ENCODE results near the gene DCHS2. TPM values are rescaled to one million over a fixed set of nuclear protein-coding genes. Genes with fewer than 3 reads are reported as not detected.

Gene DCHS2
- polyA plus RNA-seq, 4 donors = 0.10 to 0.34 TPM; not detected in 2

DNA sequence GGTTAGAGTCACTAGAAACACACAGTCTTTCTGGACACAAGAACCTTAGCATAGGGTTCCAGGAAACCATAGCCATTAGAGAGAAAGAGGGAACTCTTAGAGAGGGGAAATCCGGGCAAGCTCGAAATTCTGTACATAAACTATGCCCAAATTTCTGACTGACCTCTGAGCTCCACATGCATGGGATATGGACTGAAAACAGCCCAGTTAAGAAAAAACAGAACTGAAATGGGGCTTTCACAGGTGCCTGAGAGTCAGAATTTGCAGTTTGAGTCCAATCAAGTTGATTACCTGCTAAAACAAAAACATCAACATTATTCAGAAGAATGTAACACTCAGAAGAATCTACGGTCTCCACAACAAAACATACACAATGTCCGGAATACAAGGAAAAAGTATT lies 13.1 kb downstream of the DCHS2 start:
- no peaks in the 10 kb centered on the region for H3K9me3 ChIP-seq (ENCODE audit: control insufficient read depth in 2 of 2, insufficient read depth in 1 of 2, low read depth in 1 of 2, low read length in 1 of 2)
- H3K27me3 ChIP-seq (ENCODE audit: control insufficient read depth in 3 of 3, insufficient read depth in 3 of 3, low read length in 3 of 3) = peaks cover 0 to 4% (median 3%) of the 10 kb centered on the region in 3 donors
- H3K4me1 ChIP-seq (ENCODE audit: control insufficient read depth in 3 of 3, insufficient read depth in 2 of 3, low read depth in 1 of 3, low read length in 2 of 3) = no peaks in the 10 kb centered on the region
- WGBS, 3 donors = 82 to 86% (median 83%) methylated on average over 4 of the region's 4 CpGs
- no peak overlapping the region for H3K27ac ChIP-seq (ENCODE audit: low read depth in 1 of 3, low read length in 2 of 3)
- H3K36me3 ChIP-seq (ENCODE audit: control insufficient read depth in 3 of 3, insufficient read depth in 2 of 3, low read depth in 1 of 3, low read length in 3 of 3) = no peaks in the 10 kb centered on the region
- H3K4me3 ChIP-seq (ENCODE audit: low read depth in 1 of 3, low read length in 3 of 3) = no peak overlapping the region
- no peak for FAIRE-seq
- no peak for DNase-seq

- no peak for DNase-seq
- no peaks in the 10 kb centered on the region for H3K4me1 ChIP-seq (ENCODE audit: control insufficient read depth in 3 of 3, insufficient read depth in 2 of 3, low read depth in 1 of 3, low read length in 2 of 3)
- H3K27ac ChIP-seq (ENCODE audit: low read depth in 1 of 3, low read length in 2 of 3) = no peak overlapping the region
- no peaks in the 10 kb centered on the region for H3K36me3 ChIP-seq (ENCODE audit: control insufficient read depth in 3 of 3, insufficient read depth in 2 of 3, low read depth in 1 of 3, low read length in 3 of 3)
- no peak for FAIRE-seq
- no peak overlapping the region for H3K4me3 ChIP-seq (ENCODE audit: low read depth in 1 of 3, low read length in 3 of 3)
- H3K27me3 ChIP-seq (ENCODE audit: control insufficient read depth in 3 of 3, insufficient read depth in 3 of 3, low read length in 3 of 3) = peaks cover 0 to 4% (median 3%) of the 10 kb centered on the region in 3 donors
- WGBS, 3 donors = 82 to 86% (median 83%) methylated on average over 2 of the region's 2 CpGs
- no peaks in the 10 kb centered on the region for H3K9me3 ChIP-seq (ENCODE audit: control insufficient read depth in 2 of 2, insufficient read depth in 1 of 2, low read depth in 1 of 2, low read length in 1 of 2)
Observed at GRCh38 chr4:154478128-154478527, 13.5 kb downstream of the DCHS2 start.

DNA sequence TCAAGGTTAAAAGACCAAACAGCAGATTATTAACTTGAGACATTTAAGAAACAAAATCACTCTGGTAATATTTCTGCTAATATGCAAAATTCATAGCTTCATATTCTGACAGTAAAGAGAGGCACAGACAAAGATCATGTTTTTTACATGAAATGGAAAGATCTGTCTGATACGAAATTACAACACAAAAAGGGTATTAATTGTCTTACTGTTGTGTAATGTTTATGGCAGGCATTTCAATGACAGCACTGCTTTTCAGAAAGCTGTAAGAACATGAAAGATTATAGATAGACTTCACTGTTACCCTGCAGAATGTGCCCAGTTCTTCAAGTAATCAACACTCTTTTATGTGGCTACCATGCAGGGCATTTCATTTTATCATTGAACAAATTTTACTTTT lies 15.4 kb downstream of the DCHS2 start:
- H3K27ac ChIP-seq (ENCODE audit: low read depth in 1 of 3, low read length in 2 of 3) = no peak overlapping the region
- WGBS, 3 donors = 15 to 42% (median 27%) methylated on average over 1 of the region's 1 CpG
- no peaks in the 10 kb centered on the region for H3K36me3 ChIP-seq (ENCODE audit: control insufficient read depth in 3 of 3, insufficient read depth in 2 of 3, low read depth in 1 of 3, low read length in 3 of 3)
- peak in 1 of 2 donors; percentile 11 for DNase-seq
- no peak overlapping the region for H3K4me3 ChIP-seq (ENCODE audit: low read depth in 1 of 3, low read length in 3 of 3)
- no peak for FAIRE-seq
- H3K4me1 ChIP-seq (ENCODE audit: control insufficient read depth in 3 of 3, insufficient read depth in 2 of 3, low read depth in 1 of 3, low read length in 2 of 3) = no peaks in the 10 kb centered on the region
- peaks cover 0 to 4% (median 3%) of the 10 kb centered on the region in 3 donors for H3K27me3 ChIP-seq (ENCODE audit: control insufficient read depth in 3 of 3, insufficient read depth in 3 of 3, low read length in 3 of 3)
- no peaks in the 10 kb centered on the region for H3K9me3 ChIP-seq (ENCODE audit: control insufficient read depth in 2 of 2, insufficient read depth in 1 of 2, low read depth in 1 of 2, low read length in 1 of 2)

GRCh38 chr4:154475820-154476219 lies 15.8 kb downstream of the DCHS2 start:
- Histone ChIP-seq H3K4me1 (ENCODE audit: control insufficient read depth in 3 of 3, insufficient read depth in 2 of 3, low read depth in 1 of 3, low read length in 2 of 3) (no peaks in the 10 kb centered on the region), H3K36me3 (ENCODE audit: control insufficient read depth in 3 of 3, insufficient read depth in 2 of 3, low read depth in 1 of 3, low read length in 3 of 3) (no peaks in the 10 kb centered on the region), H3K27me3 (ENCODE audit: control insufficient read depth in 3 of 3, insufficient read depth in 3 of 3, low read length in 3 of 3) (peaks cover 0 to 4% (median 3%) of the 10 kb centered on the region in 3 donors), H3K4me3 (ENCODE audit: low read depth in 1 of 3, low read length in 3 of 3) (no peak overlapping the region), H3K27ac (ENCODE audit: low read depth in 1 of 3, low read length in 2 of 3) (no peak overlapping the region), H3K9me3 (ENCODE audit: control insufficient read depth in 2 of 2, insufficient read depth in 1 of 2, low read depth in 1 of 2, low read length in 1 of 2) (no peaks in the 10 kb centered on the region)
- DNase-seq (no peak), FAIRE-seq (no peak)
- WGBS, 3 donors = 4 to 17% (median 16%) methylated on average over 1 of the region's 1 CpG

DNA sequence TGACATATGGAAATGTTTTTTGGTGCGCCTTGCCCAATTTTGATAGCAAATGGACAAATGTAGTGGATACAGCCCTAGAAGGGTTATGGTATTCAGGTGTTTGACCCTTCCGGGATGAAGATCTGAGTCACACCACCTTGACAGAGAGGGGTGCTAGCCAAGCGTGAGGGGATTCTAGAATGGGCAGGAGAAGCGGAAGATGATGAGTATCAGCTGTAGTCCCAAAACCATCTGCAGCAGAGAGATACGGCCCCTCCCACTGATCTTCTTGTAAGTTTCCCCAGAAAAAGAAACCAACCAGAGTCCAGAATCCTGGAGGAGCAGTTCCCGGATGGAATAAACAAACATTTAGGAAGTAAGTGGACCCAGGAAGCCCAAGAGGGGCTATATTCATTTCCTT lies 18.1 kb downstream of the DCHS2 start:
- no peaks in the 10 kb centered on the region for H3K4me1 ChIP-seq (ENCODE audit: control insufficient read depth in 3 of 3, insufficient read depth in 2 of 3, low read depth in 1 of 3, low read length in 2 of 3)
- no peaks in the 10 kb centered on the region for H3K36me3 ChIP-seq (ENCODE audit: control insufficient read depth in 3 of 3, insufficient read depth in 2 of 3, low read depth in 1 of 3, low read length in 3 of 3)
- H3K4me3 ChIP-seq (ENCODE audit: low read depth in 1 of 3, low read length in 3 of 3) = no peak overlapping the region
- peaks cover 0 to 3% (median 3%) of the 10 kb centered on the region in 3 donors for H3K27me3 ChIP-seq (ENCODE audit: control insufficient read depth in 3 of 3, insufficient read depth in 3 of 3, low read length in 3 of 3)
- WGBS, 3 donors = 73 to 76% (median 75%) methylated on average over 6 of the region's 6 CpGs
- no peak for DNase-seq
- no peaks in the 10 kb centered on the region for H3K9me3 ChIP-seq (ENCODE audit: control insufficient read depth in 2 of 2, insufficient read depth in 1 of 2, low read depth in 1 of 2, low read length in 1 of 2)
- no peak for FAIRE-seq
- H3K27ac ChIP-seq (ENCODE audit: low read depth in 1 of 3, low read length in 2 of 3) = no peak overlapping the region

DNA sequence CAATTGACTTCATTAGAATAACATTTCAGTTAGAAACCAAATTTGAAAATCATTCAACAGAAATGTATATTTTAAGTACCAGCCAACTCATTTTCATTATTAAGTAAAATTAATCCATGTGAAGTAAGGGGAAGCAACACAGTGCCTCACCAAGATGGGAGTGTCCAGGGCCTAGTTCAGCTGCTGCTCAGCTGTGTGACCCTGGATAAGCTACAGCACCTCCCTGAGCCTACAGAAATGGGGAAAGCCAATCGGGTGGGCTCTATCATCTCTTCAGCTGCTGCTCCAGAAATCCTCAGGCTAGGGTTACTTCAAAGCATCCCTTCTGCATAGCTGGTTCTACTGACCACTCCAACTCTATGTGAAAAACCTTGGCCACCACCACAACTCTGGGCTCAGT lies 18.7 kb downstream of the DCHS2 start:
- H3K36me3 ChIP-seq (ENCODE audit: control insufficient read depth in 3 of 3, insufficient read depth in 2 of 3, low read depth in 1 of 3, low read length in 3 of 3) = no peaks in the 10 kb centered on the region
- no peak overlapping the region for H3K27ac ChIP-seq (ENCODE audit: low read depth in 1 of 3, low read length in 2 of 3)
- H3K9me3 ChIP-seq (ENCODE audit: control insufficient read depth in 2 of 2, insufficient read depth in 1 of 2, low read depth in 1 of 2, low read length in 1 of 2) = no peaks in the 10 kb centered on the region
- no peak for FAIRE-seq
- no peaks in the 10 kb centered on the region for H3K4me1 ChIP-seq (ENCODE audit: control insufficient read depth in 3 of 3, insufficient read depth in 2 of 3, low read depth in 1 of 3, low read length in 2 of 3)
- WGBS, 3 donors = 81 to 91% (median 82%) methylated on average over 1 of the region's 1 CpG
- H3K4me3 ChIP-seq (ENCODE audit: low read depth in 1 of 3, low read length in 3 of 3) = no peak overlapping the region
- H3K27me3 ChIP-seq (ENCODE audit: control insufficient read depth in 3 of 3, insufficient read depth in 3 of 3, low read length in 3 of 3) = peaks cover 0 to 3% (median 0%) of the 10 kb centered on the region in 3 donors
- no peak for DNase-seq

DNA sequence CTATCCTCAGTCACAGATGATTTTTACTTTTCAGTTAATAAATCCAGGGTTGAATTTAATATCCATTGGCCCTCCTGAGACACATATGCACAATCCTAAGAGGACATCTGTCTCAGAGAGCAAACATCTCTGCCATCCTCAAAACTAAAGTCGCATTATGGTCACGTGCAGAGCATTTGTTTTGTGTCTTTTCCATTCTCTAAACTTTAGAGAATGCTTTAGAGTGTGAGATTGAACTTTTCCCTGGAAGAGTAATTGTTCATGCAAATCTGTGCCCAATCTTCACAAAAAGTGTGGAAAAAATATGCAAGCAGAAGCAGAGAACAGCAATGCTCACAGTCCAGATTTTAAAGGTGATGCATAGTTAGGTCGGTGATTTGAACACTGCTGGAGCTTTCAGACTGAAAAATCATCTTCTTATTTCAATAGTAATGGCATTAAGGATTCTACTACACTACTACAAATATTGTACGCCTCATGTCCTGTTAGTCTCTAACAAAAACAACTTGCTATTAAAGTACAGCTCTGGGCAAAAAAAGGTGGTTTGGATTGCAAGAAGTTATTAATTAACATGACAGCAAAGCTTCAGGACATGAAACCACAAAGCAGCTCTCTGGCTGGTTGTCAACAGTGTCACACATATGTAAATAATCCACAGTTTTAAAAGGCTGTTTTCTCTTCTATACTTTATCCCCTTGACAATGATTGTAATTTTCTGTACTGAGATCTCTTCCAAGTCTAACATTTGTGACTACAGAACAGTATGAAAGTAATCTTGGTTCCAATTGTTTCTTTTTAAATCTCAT lies 19.9 kb downstream of the DCHS2 start:
- 37 to 47% (median 42%) methylated on average over 4 of the region's 4 CpGs for WGBS, 3 donors
- no peaks in the 10 kb centered on the region for H3K4me1 ChIP-seq (ENCODE audit: control insufficient read depth in 3 of 3, insufficient read depth in 2 of 3, low read depth in 1 of 3, low read length in 2 of 3)

GRCh38 chr4:154471032-154471431 lies 20.6 kb downstream of the DCHS2 start:
- FAIRE-seq (no peak), DNase-seq (no peak)
- WGBS, 3 donors = 36 to 49% (median 37%) methylated on average over 2 of the region's 2 CpGs

More for the DNA sequence above, 19.9 kb downstream of the DCHS2 start:
- peak in 1 of 2 donors; percentile 3 for DNase-seq
- no peaks in the 10 kb centered on the region for H3K36me3 ChIP-seq (ENCODE audit: control insufficient read depth in 3 of 3, insufficient read depth in 2 of 3, low read depth in 1 of 3, low read length in 3 of 3)
- no peaks in the 10 kb centered on the region for H3K9me3 ChIP-seq (ENCODE audit: control insufficient read depth in 2 of 2, insufficient read depth in 1 of 2, low read depth in 1 of 2, low read length in 1 of 2)
- H3K27me3 ChIP-seq (ENCODE audit: control insufficient read depth in 3 of 3, insufficient read depth in 3 of 3, low read length in 3 of 3) = peaks cover 0 to 3% (median 0%) of the 10 kb centered on the region in 3 donors
- FAIRE-seq = no peak
- H3K27ac ChIP-seq (ENCODE audit: low read depth in 1 of 3, low read length in 2 of 3) = no peak overlapping the region
- H3K4me3 ChIP-seq (ENCODE audit: low read depth in 1 of 3, low read length in 3 of 3) = no peak overlapping the region

More at GRCh38 chr4:154471032-154471431, 20.6 kb downstream of the DCHS2 start:
- Histone ChIP-seq H3K27ac (ENCODE audit: low read depth in 1 of 3, low read length in 2 of 3) (no peak overlapping the region), H3K36me3 (ENCODE audit: control insufficient read depth in 3 of 3, insufficient read depth in 2 of 3, low read depth in 1 of 3, low read length in 3 of 3) (no peaks in the 10 kb centered on the region), H3K27me3 (ENCODE audit: control insufficient read depth in 3 of 3, insufficient read depth in 3 of 3, low read length in 3 of 3) (peaks cover 0 to 3% (median 2%) of the 10 kb centered on the region in 3 donors), H3K4me3 (ENCODE audit: low read depth in 1 of 3, low read length in 3 of 3) (no peak overlapping the region), H3K9me3 (ENCODE audit: control insufficient read depth in 2 of 2, insufficient read depth in 1 of 2, low read depth in 1 of 2, low read length in 1 of 2) (no peaks in the 10 kb centered on the region), H3K4me1 (ENCODE audit: control insufficient read depth in 3 of 3, insufficient read depth in 2 of 3, low read depth in 1 of 3, low read length in 2 of 3) (no peaks in the 10 kb centered on the region)
